WTC11 (cell line): ENCODE results near the gene STK17B. TPM values are rescaled to one million over a fixed set of nuclear protein-coding genes. Genes with fewer than 3 reads are reported as not detected.

ENCODE experiments used
- ATAC-seq: fragments of 200-7000 bp; cut with Tn5 transposase; 2 replicates; pipeline ENCODE4 v1.10.0; 2021; ENCODE audit warnings: mild to moderate bottlenecking, moderate library complexity
- CTCF ChIA-PET: fragments of 300-600 bp; sonication (Branson Sonifier 250); formaldehyde crosslinking; loops from one replicate; lab custom pipeline; 2021; ENCODE audit warnings: antibody characterized with exemption; lab: Charles Lee
- POLR2A ChIA-PET: fragments of 350-600 bp; sonication (Branson Sonifier 250); formaldehyde crosslinking; loops from one replicate; lab custom pipeline; 2021; ENCODE audit warnings: antibody characterized with exemption; lab: Charles Lee
- DNase-seq: peaks from one replicate; pipeline ENCODE4 v3.0.0; 2021; ENCODE audit warnings: low spot score
- H3K27ac Mint-ChIP-seq: 2 replicates; pipeline ENCODE4 v1.8.0; 2021; ENCODE audit warnings: mixed read lengths
- H3K27me3 Mint-ChIP-seq: 2 replicates; pipeline ENCODE4 v1.8.0; 2021; ENCODE audit warnings: low read depth, mild to moderate bottlenecking, moderate library complexity, mixed read lengths
- H3K36me3 Mint-ChIP-seq: 2 replicates; pipeline ENCODE4 v1.8.0; 2021; ENCODE audit warnings: mixed read lengths
- H3K4me1 Mint-ChIP-seq: 2 replicates; pipeline ENCODE4 v1.8.0; 2022; ENCODE audit warnings: mixed read lengths
- H3K4me3 Mint-ChIP-seq: 2 replicates; pipeline ENCODE4 v1.8.0; 2021; ENCODE audit warnings: mild to moderate bottlenecking, moderate library complexity, mixed read lengths
- H3K9me3 Mint-ChIP-seq: 2 replicates; pipeline ENCODE4 v1.8.0; 2021; ENCODE audit warnings: mixed read lengths
- AR ChIP-seq: fragments of 250-450 bp; sonication (Bioruptor Pico); IDR thresholded peaks from 2 replicates; pipeline ENCODE4 v1.9.0; 2021; ENCODE audit warnings: mild to moderate bottlenecking
- CREM ChIP-seq: sonication (generic); formaldehyde crosslinking; IDR thresholded peaks from 2 replicates; pipeline ENCODE4 v1.8.1; 2022; ENCODE audit warnings: mild to moderate bottlenecking, missing genetic modification reagents, moderate library complexity
- E2F1 ChIP-seq: sonication (generic); formaldehyde crosslinking; IDR thresholded peaks from 2 replicates; pipeline ENCODE4 v1.8.0; 2022; ENCODE audit warnings: mild to moderate bottlenecking, missing genetic modification reagents
- GTF2I ChIP-seq: fragments of 250-450 bp; sonication (Bioruptor Pico); conservative IDR thresholded peaks from 2 replicates; pipeline ENCODE4 v1.4.0; 2021; ENCODE audit warnings: mild to moderate bottlenecking
- HMGA2 ChIP-seq: fragments of 250-450 bp; sonication (Bioruptor Pico); IDR thresholded peaks from 2 replicates; pipeline ENCODE4 v1.4.0; 2021; ENCODE audit warnings: mild to moderate bottlenecking, moderate library complexity
- IRF2 ChIP-seq: sonication (generic); formaldehyde crosslinking; IDR thresholded peaks from 2 replicates; pipeline ENCODE4 v1.8.0; 2022; ENCODE audit warnings: low read depth, missing genetic modification reagents, borderline replicate concordance
- KAT7 ChIP-seq: sonication (generic); formaldehyde crosslinking; IDR thresholded peaks from 2 replicates; pipeline ENCODE4 v1.8.1; 2023; ENCODE audit warnings: missing genetic modification reagents, mild to moderate bottlenecking, borderline replicate concordance
- PRDM15 ChIP-seq: sonication (generic); formaldehyde crosslinking; IDR thresholded peaks from 2 replicates; pipeline ENCODE4 v1.8.0; 2022; ENCODE audit warnings: missing genetic modification reagents
- RORB ChIP-seq: fragments of 250-450 bp; sonication (Bioruptor Pico); IDR thresholded peaks from 2 replicates; pipeline ENCODE4 v1.9.0; 2021; ENCODE audit warnings: mild to moderate bottlenecking
- TP53 ChIP-seq: sonication (generic); formaldehyde crosslinking; IDR thresholded peaks from 2 replicates; pipeline ENCODE4 v1.8.1; 2023; ENCODE audit warnings: mild to moderate bottlenecking, missing genetic modification reagents
- USF1 ChIP-seq: sonication (generic); formaldehyde crosslinking; IDR thresholded peaks from 2 replicates; pipeline ENCODE4 v1.8.0; 2022; ENCODE audit warnings: mild to moderate bottlenecking, missing genetic modification reagents
- ZMAT4 ChIP-seq: fragments of 250-450 bp; sonication (Bioruptor Pico); IDR thresholded peaks from 2 replicates; pipeline ENCODE4 v1.9.0; 2021; ENCODE audit warnings: mild to moderate bottlenecking
- ZNF138 ChIP-seq: sonication (generic); formaldehyde crosslinking; conservative IDR thresholded peaks from 2 replicates; pipeline ENCODE4 v1.8.1; 2022; ENCODE audit warnings: mild to moderate bottlenecking, moderate library complexity, missing genetic modification reagents
- ZNF317 ChIP-seq: sonication (generic); formaldehyde crosslinking; IDR thresholded peaks from 2 replicates; pipeline ENCODE4 v1.8.1; 2023; ENCODE audit warnings: low read depth, mild to moderate bottlenecking, moderate library complexity, missing genetic modification reagents, borderline replicate concordance
- ZNF425 ChIP-seq: fragments of 250-450 bp; sonication (Bioruptor Pico); conservative IDR thresholded peaks from 2 replicates; pipeline ENCODE4 v1.9.0; 2021; ENCODE audit warnings: mild to moderate bottlenecking
- ZNF512 ChIP-seq: sonication (generic); formaldehyde crosslinking; IDR thresholded peaks from 2 replicates; pipeline ENCODE4 v1.8.1; 2022; ENCODE audit warnings: missing genetic modification reagents, borderline replicate concordance
- total RNA-seq: library from RNA; stranded (reverse); gene quantifications from 3 replicates; pipeline ENCODE4 v1.2.3, GENCODE V29; 2021

STK17B gene
- total RNA-seq, 1 experiment from 2014 or later: 11.8 TPM

- TF ChIP-seq RORB (no peak), CREM (no peak), GTF2I (no peak), HMGA2 (no peak), ZMAT4 (CRISPR knock-in tag) (no peak)
- TF ChIP-seq, all 79 proteins: peak for 0
Measured at GRCh38 chr2:196160946-196161345, 10.4 kb downstream of the STK17B start (continued).

GRCh38 chr2:196160101-196160500 lies 11.3 kb downstream of the STK17B start:
- no peak overlapping the region for H3K27ac Mint-ChIP-seq
- no peak overlapping the region for H3K4me3 Mint-ChIP-seq
- H3K27me3 Mint-ChIP-seq: no peaks in the 10 kb centered on the region
- H3K36me3 Mint-ChIP-seq: peaks cover 11% of the 10 kb centered on the region
- TF ChIP-seq ZNF317 (no peak), E2F1 (no peak), TP53 (no peak), USF1 (CRISPR knock-in tag) (no peak), IRF2 (CRISPR knock-in tag) (no peak), CREM (no peak), PRDM15 (CRISPR knock-in tag) (no peak), ZNF512 (CRISPR knock-in tag) (no peak), AR (CRISPR knock-in tag) (no peak), ZMAT4 (CRISPR knock-in tag) (no peak), ZNF138 (CRISPR knock-in tag) (no peak), ZNF425 (CRISPR knock-in tag) (no peak), KAT7 (CRISPR knock-in tag) (no peak)
- H3K4me1 Mint-ChIP-seq: peaks cover 27% of the 10 kb centered on the region
- ChIA-PET CTCF (no interaction called here), POLR2A (no interaction called here)
- no peaks in the 10 kb centered on the region for H3K9me3 Mint-ChIP-seq
- ATAC-seq (peak; percentile 90), DNase-seq (no peak)
